ENCODE data around the gene ULBP1.

GRCh38 chr6:150001295-150002008, 37.7 kb downstream of the ULBP1 start:
- no peak for TF ChIP-seq POLR2AphosphoS5 (IDR thresholded peaks at IDR 0.05; ENCODE audit: low read depth, low read length)
- no peak for TF ChIP-seq POLR2A (IDR thresholded peaks at IDR 0.05; ENCODE audit: low read depth, low read length)
- no peak for TF ChIP-seq TAF1 (IDR thresholded peaks at IDR 0.05; ENCODE audit: low read depth, low read length)
- no peak for TF ChIP-seq SPI1 (IDR thresholded peaks at IDR 0.05; ENCODE audit: low read depth, low read length)
- no peak for TF ChIP-seq PAX5 (IDR thresholded peaks at IDR 0.05; ENCODE audit: insufficient read depth, low read length, severe bottlenecking)
- TF ChIP-seq POU2F2 (IDR thresholded peaks at IDR 0.05; ENCODE audit: low read depth, low read length), result no peak

Measured in GM12891 (cell line).